Suprapubic skin (tissue), 4 donors: ENCODE data around the gene RAB27A. TPM values are rescaled to one million over a fixed set of nuclear protein-coding genes. Genes with fewer than 3 reads are reported as not detected.

ENCODE experiments used
- DNase-seq, 2 donors: peaks; one replicate each; pipeline ENCODE4 v3.0.0-alpha.2; 2019; ENCODE audit warnings: low spot score in 2 of 2
- H3K27ac ChIP-seq: fragments of 200-600 bp; sonication (generic); one replicate; pipeline ENCODE4 v1.5.1; 2019
- H3K27me3 ChIP-seq: fragments of 200-600 bp; sonication (generic); one replicate; pipeline ENCODE4 v1.5.1; 2019
- H3K36me3 ChIP-seq: fragments of 200-600 bp; sonication (generic); one replicate; pipeline ENCODE4 v1.5.1; 2019
- H3K4me1 ChIP-seq: fragments of 200-600 bp; sonication (generic); one replicate; pipeline ENCODE4 v1.5.1; 2019
- H3K4me3 ChIP-seq: fragments of 200-600 bp; sonication (generic); one replicate; pipeline ENCODE4 v1.5.1; 2019; ENCODE audit warnings: mild to moderate bottlenecking
- H3K9me3 ChIP-seq: fragments of 200-600 bp; sonication (generic); one replicate; pipeline ENCODE4 v1.5.1; 2019
- CTCF ChIP-seq, 2 donors: fragments of 200-600 bp in 1 of 2; fragments of 450-650 bp in 1 of 2; sonication (generic) in 1 of 2; IDR thresholded peaks; one replicate each; pipeline ENCODE4 v1.5.1; 2016 to 2019; ENCODE audit warnings: antibody characterized with exemption in 2 of 2, mild to moderate bottlenecking in 1 of 2, moderate library complexity in 1 of 2
- EP300 ChIP-seq: sonication (generic); formaldehyde crosslinking; IDR thresholded peaks from one replicate; pipeline ENCODE4 v1.6.1; 2017; ENCODE audit warnings: antibody characterized with exemption
- POLR2A ChIP-seq, 2 donors: fragments of 450-650 bp; IDR thresholded peaks; one replicate each; pipeline ENCODE4 v1.6.1; 2017; ENCODE audit warnings: antibody characterized with exemption in 2 of 2, mild to moderate bottlenecking in 2 of 2, moderate library complexity in 2 of 2
- POLR2AphosphoS5 ChIP-seq, 3 donors: sonication (generic); formaldehyde crosslinking; IDR thresholded peaks; one replicate each; pipeline ENCODE4 v1.6.1; 2017; ENCODE audit warnings: antibody characterized with exemption in 3 of 3
- WGBS: methylation state at CpG from one replicate; pipeline ENCODE4 v1.1.5; 2018; 5-methylcytosine and 5-hydroxymethylcytosine counted together
- total RNA-seq, 4 donors: library from RNA; depleted of rRNA; stranded (reverse); fragments of >200 nt; gene quantifications; one replicate each; pipeline ENCODE4 v1.1.0, GENCODE V29; 2016

The RAB27A gene
- total RNA-seq, 4 donors from 2014 or later = 7.8 to 16.1 (median 9.2) TPM

- H3K4me1 ChIP-seq = peaks cover 22% of the 10 kb centered on the region
- H3K27ac ChIP-seq = no peak overlapping the region
- H3K27me3 ChIP-seq = no peaks in the 10 kb centered on the region
- no peaks in the 10 kb centered on the region for H3K36me3 ChIP-seq
- H3K9me3 ChIP-seq = no peaks in the 10 kb centered on the region
- TF ChIP-seq POLR2AphosphoS5 (IDR thresholded peaks at IDR 0.05) = no peak
- no peak for TF ChIP-seq EP300
- TF ChIP-seq POLR2A (IDR thresholded peaks at IDR 0.05) = no peak
- no peak overlapping the region for H3K4me3 ChIP-seq
- no peak for DNase-seq
Observed at GRCh38 chr15:55247311-55247710, 42.3 kb downstream of the RAB27A start.

GRCh38 chr15:55246567-55246966 lies 43.0 kb downstream of the RAB27A start:
- DNase-seq = no peak
- TF ChIP-seq POLR2A (IDR thresholded peaks at IDR 0.05) = no peak
- TF ChIP-seq CTCF (IDR thresholded peaks at IDR 0.05) = no peak
- TF ChIP-seq POLR2AphosphoS5 (IDR thresholded peaks at IDR 0.05) = no peak
- no peak for TF ChIP-seq EP300
- 92% methylated on average over 3 of the region's 3 CpGs for WGBS
- no peak overlapping the region for H3K4me3 ChIP-seq
- peaks cover 22% of the 10 kb centered on the region for H3K4me1 ChIP-seq
- no peaks in the 10 kb centered on the region for H3K36me3 ChIP-seq
- no peaks in the 10 kb centered on the region for H3K27me3 ChIP-seq
- H3K9me3 ChIP-seq = no peaks in the 10 kb centered on the region
- no peak overlapping the region for H3K27ac ChIP-seq

- 96% methylated on average over 4 of the region's 4 CpGs for WGBS
- TF ChIP-seq POLR2AphosphoS5 (IDR thresholded peaks at IDR 0.05) (no peak), EP300 (no peak), POLR2A (IDR thresholded peaks at IDR 0.05) (no peak), CTCF (IDR thresholded peaks at IDR 0.05) (no peak)
Observed at GRCh38 chr15:55245059-55245458, 44.6 kb downstream of the RAB27A start.

GRCh38 chr15:55241891-55242290 lies 47.7 kb downstream of the RAB27A start:
- no peaks in the 10 kb centered on the region for H3K27me3 ChIP-seq
- no peaks in the 10 kb centered on the region for H3K36me3 ChIP-seq
- H3K9me3 ChIP-seq = no peaks in the 10 kb centered on the region
- WGBS = 0% methylated on average over 1 of the region's 1 CpG
- TF ChIP-seq POLR2A (IDR thresholded peaks at IDR 0.05) (no peak), POLR2AphosphoS5 (IDR thresholded peaks at IDR 0.05) (no peak), EP300 (no peak), CTCF (IDR thresholded peaks at IDR 0.05) (no peak)
- no peak overlapping the region for H3K27ac ChIP-seq
- no peak for DNase-seq
- H3K4me3 ChIP-seq = no peak overlapping the region
- peaks cover 3% of the 10 kb centered on the region for H3K4me1 ChIP-seq

More at GRCh38 chr15:55245059-55245458, 44.6 kb downstream of the RAB27A start:
- no peak for DNase-seq
- Histone ChIP-seq H3K4me1 (peaks cover 15% of the 10 kb centered on the region), H3K27me3 (no peaks in the 10 kb centered on the region), H3K9me3 (no peaks in the 10 kb centered on the region), H3K4me3 (no peak overlapping the region), H3K27ac (no peak overlapping the region), H3K36me3 (no peaks in the 10 kb centered on the region)

- no peak overlapping the region for H3K4me3 ChIP-seq
- no peaks in the 10 kb centered on the region for H3K27me3 ChIP-seq
- TF ChIP-seq POLR2AphosphoS5 (IDR thresholded peaks at IDR 0.05) (no peak), CTCF (IDR thresholded peaks at IDR 0.05) (no peak), POLR2A (IDR thresholded peaks at IDR 0.05) (no peak), EP300 (no peak)
- H3K9me3 ChIP-seq = no peaks in the 10 kb centered on the region
- DNase-seq = no peak
- H3K27ac ChIP-seq = no peak overlapping the region
- H3K36me3 ChIP-seq = no peaks in the 10 kb centered on the region
- 82% methylated on average over 1 of the region's 1 CpG for WGBS
- peaks cover 3% of the 10 kb centered on the region for H3K4me1 ChIP-seq
Observed at GRCh38 chr15:55241186-55241585, 48.4 kb downstream of the RAB27A start.

- H3K9me3 ChIP-seq = no peaks in the 10 kb centered on the region
- no peak overlapping the region for H3K4me3 ChIP-seq
- H3K27ac ChIP-seq = no peak overlapping the region
- H3K36me3 ChIP-seq = no peaks in the 10 kb centered on the region
- TF ChIP-seq EP300 (no peak), CTCF (IDR thresholded peaks at IDR 0.05) (no peak), POLR2AphosphoS5 (IDR thresholded peaks at IDR 0.05) (no peak), POLR2A (IDR thresholded peaks at IDR 0.05) (no peak)
- DNase-seq = no peak
- peaks cover 3% of the 10 kb centered on the region for H3K4me1 ChIP-seq
- no peaks in the 10 kb centered on the region for H3K27me3 ChIP-seq
- 74% methylated on average over 3 of the region's 3 CpGs for WGBS
Observed at GRCh38 chr15:55240125-55240760, 49.4 kb downstream of the RAB27A start.
